Progenitor cell of endocrine pancreas (in vitro differentiated cells): ENCODE data around the gene CXCR5. TPM values are rescaled to one million over a fixed set of nuclear protein-coding genes. Genes with fewer than 3 reads are reported as not detected.
A peak's percentile ranks its signal among the peaks of the same experiment; 100 is the strongest.

Experiments
- DNase-seq: peaks from one replicate; pipeline ENCODE4 v3.0.0; 2021; ENCODE audit warnings: low spot score; ENCODE audit not compliant: unreplicated experiment
- H3K27ac Mint-ChIP-seq: 2 replicates; pipeline ENCODE4 v1.8.0; 2021; ENCODE audit warnings: mild to moderate bottlenecking, moderate library complexity, mixed read lengths
- H3K27me3 Mint-ChIP-seq: 2 replicates; pipeline ENCODE4 v1.8.0; 2021; ENCODE audit warnings: mixed read lengths
- H3K36me3 Mint-ChIP-seq: 2 replicates; pipeline ENCODE4 v1.8.0; 2022; ENCODE audit warnings: mixed read lengths; ENCODE audit not compliant: insufficient read depth
- H3K4me1 Mint-ChIP-seq: 2 replicates; pipeline ENCODE4 v1.8.0; 2021; ENCODE audit warnings: low read depth, mixed read lengths
- H3K4me3 Mint-ChIP-seq: 2 replicates; pipeline ENCODE4 v1.8.0; 2021; ENCODE audit warnings: low read depth, mild to moderate bottlenecking, moderate library complexity, mixed read lengths
- H3K9me3 Mint-ChIP-seq: 2 replicates; pipeline ENCODE4 v1.8.0; 2021; ENCODE audit warnings: low read depth, mixed read lengths
- CTCF ChIP-seq: fragments of 200-600 bp; sonication (generic); IDR thresholded peaks from one replicate; pipeline ENCODE4 v1.5.0; 2021; ENCODE audit warnings: antibody characterized with exemption, mild to moderate bottlenecking; ENCODE audit not compliant: unreplicated experiment
- total RNA-seq: library from RNA; stranded (reverse); gene quantifications from 2 replicates; pipeline ENCODE4 v1.2.1, GENCODE V29; 2021

The CXCR5 gene
- total RNA-seq, 1 donor from 2014 or later: not detected

- no peak for TF ChIP-seq CTCF
- peaks cover 7% of the 10 kb centered on the region for H3K36me3 Mint-ChIP-seq
- H3K27ac Mint-ChIP-seq: peak overlapping the region; percentile 69
- peaks cover 8% of the 10 kb centered on the region for H3K4me1 Mint-ChIP-seq
- peaks cover 15% of the 10 kb centered on the region for H3K27me3 Mint-ChIP-seq
- H3K4me3 Mint-ChIP-seq: no peak overlapping the region
- no peaks in the 10 kb centered on the region for H3K9me3 Mint-ChIP-seq
- no peak for DNase-seq
Measured at GRCh38 chr11:118896921-118897591, 13.4 kb downstream of the CXCR5 start.

- no peak overlapping the region for H3K4me3 Mint-ChIP-seq
- H3K36me3 Mint-ChIP-seq: peaks cover 8% of the 10 kb centered on the region
- H3K27me3 Mint-ChIP-seq: peaks cover 12% of the 10 kb centered on the region
- H3K27ac Mint-ChIP-seq: no peak overlapping the region
- no peak for TF ChIP-seq CTCF
- no peak for DNase-seq
- peaks cover 6% of the 10 kb centered on the region for H3K4me1 Mint-ChIP-seq
- no peaks in the 10 kb centered on the region for H3K9me3 Mint-ChIP-seq
Measured at GRCh38 chr11:118897721-118898310, 14.1 kb downstream of the CXCR5 start.

- no peak for DNase-seq
- peaks cover 6% of the 10 kb centered on the region for H3K4me1 Mint-ChIP-seq
- H3K27me3 Mint-ChIP-seq: peaks cover 12% of the 10 kb centered on the region
- TF ChIP-seq CTCF: no peak
- no peaks in the 10 kb centered on the region for H3K9me3 Mint-ChIP-seq
- H3K4me3 Mint-ChIP-seq: no peak overlapping the region
- peaks cover 8% of the 10 kb centered on the region for H3K36me3 Mint-ChIP-seq
- no peak overlapping the region for H3K27ac Mint-ChIP-seq
Measured at GRCh38 chr11:118898400-118899295, 15.0 kb downstream of the CXCR5 start.

GRCh38 chr11:118899296-118899688 is 15.6 kb downstream of the CXCR5 start:
- Mint-ChIP-seq H3K36me3 (peaks cover 8% of the 10 kb centered on the region), H3K27ac (no peak overlapping the region), H3K4me3 (no peak overlapping the region), H3K27me3 (peaks cover 6% of the 10 kb centered on the region), H3K9me3 (no peaks in the 10 kb centered on the region), H3K4me1 (peaks cover 6% of the 10 kb centered on the region)
- DNase-seq: no peak
- no peak for TF ChIP-seq CTCF

- no peak overlapping the region for H3K4me3 Mint-ChIP-seq
- peaks cover 3% of the 10 kb centered on the region for H3K27me3 Mint-ChIP-seq
- peaks cover 8% of the 10 kb centered on the region for H3K36me3 Mint-ChIP-seq
- DNase-seq: no peak
- peaks cover 6% of the 10 kb centered on the region for H3K4me1 Mint-ChIP-seq
- no peak for TF ChIP-seq CTCF
- no peak overlapping the region for H3K27ac Mint-ChIP-seq
- H3K9me3 Mint-ChIP-seq: no peaks in the 10 kb centered on the region
Measured at GRCh38 chr11:118899706-118900360, 16.1 kb downstream of the CXCR5 start.
